ENCODE measurements around the gene CFAP73.
"Not testable (repeated sequence)": the region's sequence is repeated elsewhere in the genome, so short reads cannot be mapped to it uniquely, and the experiment has no call there.

The CFAP73 gene

GRCh38 chr12:113119980-113120669 lies 29.4 kb upstream of the CFAP73 start:
- no peak for DNase-seq (ENCODE audit: low spot score)

GRCh38 chr12:113120670-113121370 lies 28.7 kb upstream of the CFAP73 start:
- no peak for DNase-seq (ENCODE audit: low spot score)

- DNase-seq (ENCODE audit: low spot score), result no peak
Observed at GRCh38 chr12:113127791-113128199, 21.7 kb upstream of the CFAP73 start.

- no peak for DNase-seq (ENCODE audit: low spot score)
Observed at GRCh38 chr12:113128802-113129663, 20.5 kb upstream of the CFAP73 start.

DNA sequence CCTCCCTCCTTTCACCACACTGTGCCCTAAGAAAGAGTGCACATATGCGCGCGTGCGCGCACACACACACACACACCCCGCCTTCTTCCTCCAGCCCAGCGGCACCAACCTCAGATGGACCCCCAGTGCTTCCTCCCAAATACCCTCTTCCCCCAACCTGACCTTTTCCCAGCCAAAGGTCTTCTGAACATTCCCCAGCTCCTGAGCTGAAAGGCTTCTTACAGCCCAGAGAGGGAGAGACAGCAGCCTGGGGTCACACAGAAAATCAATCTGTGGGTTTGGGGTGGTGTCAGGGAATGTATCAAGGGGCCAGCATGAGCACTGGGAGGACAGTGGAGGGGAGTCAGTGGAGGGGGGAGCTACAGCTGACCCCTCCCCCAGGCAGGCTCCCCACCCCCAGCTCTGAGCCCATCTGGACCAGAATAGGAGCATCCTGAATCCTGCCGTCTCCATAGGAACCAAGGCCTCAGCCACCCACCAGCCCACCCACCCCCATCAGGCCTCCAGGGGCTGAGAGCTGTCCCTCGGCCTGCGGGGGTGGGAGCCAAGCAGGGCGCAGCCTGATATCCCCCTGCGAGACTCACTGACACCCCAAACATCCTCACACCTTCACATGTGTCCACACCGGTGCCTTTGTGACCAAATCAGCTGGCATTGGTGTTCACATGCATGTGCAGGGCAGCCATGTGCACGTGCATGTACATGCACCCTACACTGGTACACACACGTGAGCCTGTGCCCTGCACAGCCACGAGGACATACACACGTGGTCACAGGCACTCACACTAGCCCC lies 19.7 kb upstream of the CFAP73 start:
- no peak for DNase-seq (ENCODE audit: low spot score)

- DNase-seq (ENCODE audit: low spot score), result no peak
Observed at GRCh38 chr12:113130457-113131135, 18.9 kb upstream of the CFAP73 start.

DNA sequence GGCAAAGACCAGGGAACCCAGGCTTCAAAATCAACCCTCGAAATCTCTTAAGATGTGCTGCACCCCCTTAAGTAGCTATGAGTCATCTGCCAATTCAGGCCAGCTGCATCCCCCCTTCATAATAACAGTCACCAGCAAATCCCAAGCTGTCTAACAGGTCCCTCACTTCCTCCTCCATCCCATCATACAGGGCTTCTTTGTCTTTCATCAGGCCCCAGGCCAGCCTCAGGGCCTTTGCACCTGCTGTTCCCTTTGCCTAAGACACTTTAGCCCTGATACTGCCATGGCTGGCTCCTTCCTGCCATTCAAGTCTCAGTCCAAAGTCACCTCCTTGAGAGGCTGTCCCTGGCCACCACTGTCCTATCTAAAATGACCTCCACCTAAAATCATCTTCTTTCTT lies 18.0 kb upstream of the CFAP73 start:
- DNase-seq (ENCODE audit: low spot score), result no peak

GRCh38 chr12:113133036-113133435 lies 16.5 kb upstream of the CFAP73 start:
- DNase-seq (ENCODE audit: low spot score), result no peak

DNA sequence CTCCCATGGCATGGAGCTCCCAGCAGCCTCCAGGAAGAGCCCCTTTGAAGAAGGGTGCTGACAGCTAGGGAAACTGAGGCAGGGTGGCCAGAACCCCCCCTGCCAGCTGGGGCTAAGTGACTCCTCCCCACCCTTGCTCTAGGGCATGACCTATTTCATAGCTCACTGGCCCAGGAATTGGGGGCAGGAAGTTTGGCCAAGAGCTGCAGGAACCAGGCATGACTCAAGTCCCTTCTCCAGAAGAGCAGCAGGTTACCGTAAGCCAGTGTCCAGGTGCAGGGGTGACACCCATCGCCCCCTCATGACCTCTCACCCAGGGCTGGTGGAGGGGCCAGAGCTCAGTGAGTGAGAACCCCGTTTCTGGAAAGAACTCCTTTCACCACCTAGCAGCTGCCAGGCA lies 15.9 kb upstream of the CFAP73 start:
- DNase-seq (ENCODE audit: low spot score), result no peak

DNA sequence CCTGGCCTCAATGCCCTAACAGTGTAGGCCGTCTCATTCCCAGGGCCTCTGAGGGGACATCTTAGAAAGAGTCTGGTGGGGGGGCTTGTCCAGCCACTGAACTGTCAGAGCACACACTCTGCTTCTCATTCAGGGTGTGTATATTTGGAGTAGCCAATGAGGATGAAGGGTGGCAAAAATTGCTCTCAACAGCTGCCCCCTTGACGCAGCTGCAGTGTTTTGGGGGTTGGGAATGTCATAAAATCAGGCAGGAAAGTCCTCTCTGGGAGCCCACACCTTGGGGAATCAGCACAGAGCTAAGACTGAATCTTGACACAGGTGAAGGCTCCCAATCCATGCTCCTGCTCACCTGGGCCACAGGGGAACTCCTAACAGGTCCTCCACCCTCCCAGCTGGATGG lies 15.5 kb upstream of the CFAP73 start:
- no peak for DNase-seq (ENCODE audit: low spot score)

DNA sequence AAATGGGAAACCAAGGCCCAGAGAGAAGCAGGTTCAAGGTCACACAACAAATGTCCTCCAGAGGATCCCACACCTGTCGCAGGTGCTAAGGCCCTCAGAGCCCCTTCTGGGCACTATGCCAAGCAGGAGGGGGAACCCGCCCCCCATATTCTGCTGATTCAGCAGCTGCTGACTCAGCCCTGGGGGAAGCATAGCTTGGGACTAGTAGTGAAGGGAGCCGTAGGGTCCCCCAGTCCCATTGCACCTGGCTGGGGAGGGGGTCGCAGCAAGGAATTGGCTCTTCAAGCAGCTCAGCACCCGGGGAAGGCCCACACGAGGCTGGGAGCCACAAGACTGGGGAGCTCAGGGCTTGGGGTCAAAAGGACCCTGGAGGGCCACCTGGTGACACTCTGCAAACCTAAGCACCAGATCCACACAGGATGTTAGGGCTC lies 15.0 kb upstream of the CFAP73 start:
- DNase-seq (ENCODE audit: low spot score), result no peak

DNA sequence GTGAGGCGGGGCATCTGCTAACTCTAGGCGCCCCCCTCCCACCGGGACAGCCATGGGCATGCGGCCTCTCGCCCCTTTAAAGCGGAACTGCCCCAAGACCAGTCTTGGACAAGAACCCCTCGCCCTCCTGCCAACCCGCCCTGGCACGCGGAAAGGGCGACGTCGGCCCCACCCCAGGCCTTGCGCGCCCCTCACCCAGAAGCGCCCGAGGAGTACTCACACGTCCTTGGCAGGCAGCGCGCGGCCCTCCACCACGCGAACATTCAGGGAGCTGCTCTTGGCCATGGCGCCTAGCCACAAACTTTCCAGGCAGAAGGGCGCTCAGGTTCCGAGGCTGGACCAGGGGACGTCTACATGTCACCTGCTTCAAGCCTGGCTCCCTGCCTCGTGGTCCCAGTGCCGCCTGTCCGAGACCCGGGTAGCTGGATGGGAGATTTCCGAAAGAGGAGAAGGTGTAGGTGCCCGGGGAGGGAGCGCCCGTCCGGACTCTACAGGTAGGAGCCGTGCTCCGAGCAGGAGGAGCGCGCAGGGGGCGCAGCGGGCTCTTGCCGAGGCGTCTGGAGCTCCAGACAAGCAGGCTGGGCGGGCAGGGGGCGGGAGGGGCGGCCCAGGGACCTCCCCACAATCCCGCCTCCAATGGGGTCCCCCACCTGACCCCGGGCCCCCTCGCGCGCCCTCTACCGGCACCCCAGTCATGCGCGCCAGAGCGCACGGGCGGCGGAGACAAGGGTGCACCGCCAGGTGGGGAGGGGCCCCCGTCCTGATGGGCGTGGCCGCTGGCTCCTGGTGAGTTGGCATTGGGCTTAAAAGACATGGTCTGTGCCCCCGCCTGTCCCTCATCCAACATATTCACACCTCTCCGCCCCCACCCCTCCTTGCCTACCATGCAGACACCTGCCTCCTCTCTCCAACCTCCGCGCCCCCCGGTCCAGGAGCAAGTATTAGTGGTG lies 14.1 kb upstream of the CFAP73 start, which contains the start of gene RASAL1:
TSS of gene RASAL1 (minus strand) at position 584 of the 950 bp plus-strand sequence. CDS start at position 285, 299 bp downstream.
- no peak for DNase-seq (ENCODE audit: low spot score)

DNA sequence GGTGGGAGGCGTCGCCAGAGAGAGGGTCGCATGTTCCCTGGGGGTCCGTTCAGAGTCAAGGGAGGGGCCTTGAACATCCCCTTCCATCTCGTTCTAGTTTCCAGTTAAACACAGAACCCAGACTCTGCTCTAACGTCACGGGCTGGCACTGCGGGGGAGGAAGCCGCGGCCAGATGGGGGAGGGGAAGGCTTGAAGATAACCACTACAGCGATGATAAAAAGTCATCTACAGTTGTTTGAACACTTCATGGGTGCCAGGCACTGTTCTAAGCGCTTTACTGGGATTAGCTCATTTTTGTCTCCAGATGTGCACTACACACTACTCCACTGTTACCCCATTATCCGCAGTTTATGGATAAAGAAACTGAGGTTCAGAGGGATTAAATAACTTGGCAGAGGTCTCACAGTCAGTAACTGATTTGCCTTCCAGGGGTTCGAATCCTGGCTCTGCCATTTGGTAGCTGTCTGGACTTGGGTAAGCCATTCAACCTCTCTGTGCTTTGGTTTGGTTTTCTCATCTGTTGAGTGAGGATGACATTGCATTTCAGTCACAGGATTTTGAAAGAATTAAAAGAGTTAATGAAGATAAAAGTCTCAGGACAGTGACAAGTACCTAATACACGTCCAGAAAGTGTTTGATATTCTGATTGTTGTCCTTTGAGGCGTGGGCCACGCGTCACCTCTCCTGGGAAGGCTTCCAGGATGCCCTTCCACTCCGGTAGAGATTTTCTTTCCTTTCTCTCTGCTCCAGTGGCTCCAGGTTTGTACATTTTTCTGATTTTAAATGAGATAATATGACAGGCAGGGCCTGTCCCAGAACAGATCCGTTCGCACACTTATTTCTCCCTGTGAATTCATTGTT lies 13.2 kb upstream of the CFAP73 start:
- no peak for DNase-seq (ENCODE audit: low spot score)

GRCh38 chr12:113136990-113137511 lies 12.5 kb upstream of the CFAP73 start:
- no peak for DNase-seq (ENCODE audit: low spot score)

GRCh38 chr12:113137861-113138783 lies 11.4 kb upstream of the CFAP73 start:
- DNase-seq (ENCODE audit: low spot score), result no peak

GRCh38 chr12:113138826-113139225 lies 10.7 kb upstream of the CFAP73 start:
- no peak for DNase-seq (ENCODE audit: low spot score)

DNA sequence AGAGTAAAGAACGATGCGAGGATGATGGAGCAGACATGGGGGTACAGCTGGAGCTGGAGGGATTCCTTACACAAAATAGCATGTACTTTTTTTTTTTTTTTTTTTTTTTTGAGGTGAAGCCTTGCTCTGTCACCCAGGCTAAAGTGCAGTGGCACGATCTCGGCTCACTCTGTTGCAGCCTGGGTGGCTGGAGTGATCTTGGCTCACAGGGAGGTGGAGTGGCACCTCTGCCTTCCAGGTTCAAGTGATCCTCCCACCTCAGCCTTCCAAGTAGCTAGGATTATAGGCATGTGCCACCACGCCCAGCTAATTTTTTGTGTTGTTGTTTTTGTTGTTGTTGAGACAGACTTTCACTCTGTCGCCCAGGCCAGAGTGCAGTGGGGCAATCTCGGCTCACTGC lies 8.8 kb upstream of the CFAP73 start:
- no peak for DNase-seq (ENCODE audit: low spot score)

DNA sequence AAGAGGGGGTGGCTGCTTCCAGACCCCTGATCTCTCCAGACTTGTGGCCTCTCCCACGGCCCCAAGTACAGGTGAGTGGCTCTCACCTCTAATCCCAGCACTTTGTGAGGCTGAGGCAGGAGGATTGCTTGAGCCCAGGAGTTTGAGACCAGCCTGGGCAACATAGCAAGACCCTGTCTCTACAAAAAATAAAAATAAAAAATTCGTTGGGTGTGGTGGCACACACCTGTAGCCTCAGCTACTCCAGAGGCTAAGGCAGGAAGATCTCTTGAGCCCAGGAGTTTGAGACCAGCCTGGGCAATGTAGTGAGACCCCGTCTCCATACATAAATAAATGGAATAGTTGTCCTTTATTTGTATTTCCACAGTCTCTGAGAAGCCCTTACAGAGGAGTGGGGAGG lies 7.8 kb upstream of the CFAP73 start:
- not testable (repeated sequence) for DNase-seq (ENCODE audit: low spot score)
